GM12878 (cell line): ENCODE measurements around the gene COTL1.

Experiments
- CHD2 ChIP-seq: IDR thresholded peaks from 2 replicates; pipeline ENCODE4 v1.6.1; 2011; ENCODE audit warnings: low read depth, low read length, improper control_type of control experiment, borderline replicate concordance
- EP300 ChIP-seq, 2 experiments: fragments of 150-350 bp in 1 of 2; IDR thresholded peaks; 2 replicates each; pipeline ENCODE4 v1.6.1; 2011 to 2012; ENCODE audit warnings: low read depth in 2 of 2, low read length in 2 of 2, borderline replicate concordance in 1 of 2, improper control_type of control experiment in 1 of 2, inconsistent platforms in 1 of 2; ENCODE audit not compliant: control insufficient read depth in 1 of 2
- ESRRA ChIP-seq: IDR thresholded peaks from 2 replicates; pipeline ENCODE4 v1.6.1; 2012; ENCODE audit warnings: mild to moderate bottlenecking, low read length, improper control_type of control experiment
- FOXM1 ChIP-seq: IDR thresholded peaks from 2 replicates; pipeline ENCODE4 v1.6.1; 2012; ENCODE audit warnings: low read depth, mild to moderate bottlenecking, inconsistent platforms, low read length, moderate library complexity
- MEF2A ChIP-seq: IDR thresholded peaks from 2 replicates; pipeline ENCODE4 v1.6.1; 2011; ENCODE audit warnings: low read depth, mild to moderate bottlenecking, low read length, moderate library complexity; ENCODE audit not compliant: insufficient read depth
- NR2C2 ChIP-seq: IDR thresholded peaks from 2 replicates; pipeline ENCODE4 v1.6.1; 2011; ENCODE audit warnings: borderline replicate concordance, low read depth; ENCODE audit not compliant: control insufficient read depth, insufficient read length
- NRF1 ChIP-seq: conservative IDR thresholded peaks from 2 replicates; pipeline ENCODE4 v1.6.1; 2011; ENCODE audit warnings: mild to moderate bottlenecking, low read depth, low read length, improper control_type of control experiment
- POLR2AphosphoS5 ChIP-seq: IDR thresholded peaks from 2 replicates; pipeline ENCODE4 v1.6.1; 2011; ENCODE audit warnings: mild to moderate bottlenecking, low read length, inconsistent platforms
- SP1 ChIP-seq: IDR thresholded peaks from one replicate; pipeline ENCODE4 v1.6.1; 2011; ENCODE audit warnings: low read depth, low read length
- TF ChIP-seq, protein P1 (sequence below): IDR thresholded peaks from 2 replicates; pipeline ENCODE4 v1.6.1; 2011; ENCODE audit warnings: low read depth, low read length, improper control_type of control experiment, borderline replicate concordance
- TF ChIP-seq, protein P2 (sequence below), 3 experiments: IDR thresholded peaks in 2 of 3; conservative IDR thresholded peaks in 1 of 3; 2 replicates each; pipeline ENCODE4 v1.5.1; 2011; ENCODE audit warnings: low read depth in 3 of 3, low read length in 3 of 3, mild to moderate bottlenecking in 3 of 3, control low read depth in 2 of 3, moderate library complexity in 2 of 3, inconsistent platforms in 1 of 3, mixed read lengths in 1 of 3; ENCODE audit not compliant: control insufficient read depth in 2 of 3, insufficient read depth in 1 of 3; ENCODE audit errors: extremely low read depth in 1 of 3
- TF ChIP-seq, protein P3 (sequence below): IDR thresholded peaks from 2 replicates; pipeline ENCODE4 v1.6.1; 2012; ENCODE audit warnings: low read depth, low read length, improper control_type of control experiment

DNA sequence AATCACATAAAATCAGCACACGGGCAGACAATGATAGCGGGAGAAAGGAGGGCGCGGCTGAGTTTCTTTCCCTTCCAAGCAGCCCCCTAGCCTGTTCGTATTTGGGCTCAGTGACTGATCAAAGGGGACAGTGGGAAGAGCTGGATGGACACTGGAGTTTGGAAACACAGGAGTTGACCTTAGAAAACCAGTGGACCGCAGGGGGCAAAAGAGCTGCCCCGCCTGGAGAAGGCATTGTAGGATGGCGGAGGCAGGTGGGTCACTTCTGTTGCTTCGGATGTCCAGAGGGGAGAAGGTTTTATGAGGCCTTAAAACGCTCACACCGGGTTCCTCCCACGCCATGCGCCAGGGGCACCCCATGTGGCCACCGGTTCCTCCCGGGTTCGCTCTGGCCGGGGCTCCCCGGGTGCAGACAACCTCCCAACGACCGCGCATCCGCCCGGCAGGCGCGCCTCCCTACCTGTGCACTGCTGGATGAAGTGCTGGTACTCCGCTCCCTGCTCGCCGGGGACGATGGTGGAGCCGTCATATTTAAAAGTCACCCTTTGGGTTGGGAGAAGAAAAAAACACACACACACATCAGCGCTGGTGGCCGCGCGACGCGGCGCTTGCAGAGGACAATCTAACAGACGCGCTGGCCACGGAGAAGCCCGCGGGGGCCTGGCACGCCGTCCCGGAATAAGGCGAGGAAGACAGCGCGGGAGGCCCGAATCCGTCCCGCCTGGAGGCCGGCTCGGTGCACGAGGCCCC lies 662 bp downstream of the COTL1 start:
- TF ChIP-seq, protein P1, sequence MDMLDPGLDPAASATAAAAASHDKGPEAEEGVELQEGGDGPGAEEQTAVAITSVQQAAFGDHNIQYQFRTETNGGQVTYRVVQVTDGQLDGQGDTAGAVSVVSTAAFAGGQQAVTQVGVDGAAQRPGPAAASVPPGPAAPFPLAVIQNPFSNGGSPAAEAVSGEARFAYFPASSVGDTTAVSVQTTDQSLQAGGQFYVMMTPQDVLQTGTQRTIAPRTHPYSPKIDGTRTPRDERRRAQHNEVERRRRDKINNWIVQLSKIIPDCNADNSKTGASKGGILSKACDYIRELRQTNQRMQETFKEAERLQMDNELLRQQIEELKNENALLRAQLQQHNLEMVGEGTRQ, result no peak
- no peak for TF ChIP-seq CHD2
- TF ChIP-seq, protein P2, sequence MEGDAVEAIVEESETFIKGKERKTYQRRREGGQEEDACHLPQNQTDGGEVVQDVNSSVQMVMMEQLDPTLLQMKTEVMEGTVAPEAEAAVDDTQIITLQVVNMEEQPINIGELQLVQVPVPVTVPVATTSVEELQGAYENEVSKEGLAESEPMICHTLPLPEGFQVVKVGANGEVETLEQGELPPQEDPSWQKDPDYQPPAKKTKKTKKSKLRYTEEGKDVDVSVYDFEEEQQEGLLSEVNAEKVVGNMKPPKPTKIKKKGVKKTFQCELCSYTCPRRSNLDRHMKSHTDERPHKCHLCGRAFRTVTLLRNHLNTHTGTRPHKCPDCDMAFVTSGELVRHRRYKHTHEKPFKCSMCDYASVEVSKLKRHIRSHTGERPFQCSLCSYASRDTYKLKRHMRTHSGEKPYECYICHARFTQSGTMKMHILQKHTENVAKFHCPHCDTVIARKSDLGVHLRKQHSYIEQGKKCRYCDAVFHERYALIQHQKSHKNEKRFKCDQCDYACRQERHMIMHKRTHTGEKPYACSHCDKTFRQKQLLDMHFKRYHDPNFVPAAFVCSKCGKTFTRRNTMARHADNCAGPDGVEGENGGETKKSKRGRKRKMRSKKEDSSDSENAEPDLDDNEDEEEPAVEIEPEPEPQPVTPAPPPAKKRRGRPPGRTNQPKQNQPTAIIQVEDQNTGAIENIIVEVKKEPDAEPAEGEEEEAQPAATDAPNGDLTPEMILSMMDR (IDR thresholded peaks at IDR 0.05 in 2 of 3, conservative IDR thresholded peaks at IDR 0.05 in 1 of 3; ENCODE audit: control insufficient read depth in 2 of 3, extremely low read depth in 1 of 3, insufficient read depth in 1 of 3, low read depth in 3 of 3, low read length in 3 of 3), result no peak
- no peak for TF ChIP-seq NR2C2
- TF ChIP-seq POLR2AphosphoS5, result peak; percentile 39; the same call in 1 of the 2 replicates
- TF ChIP-seq EP300 (IDR thresholded peaks at IDR 0.05; ENCODE audit: borderline replicate concordance in 1 of 2, control insufficient read depth in 1 of 2, low read depth in 2 of 2, low read length in 2 of 2), result no peak
- no peak for TF ChIP-seq MEF2A
- TF ChIP-seq FOXM1, result no peak
- TF ChIP-seq NRF1, result no peak
- TF ChIP-seq, protein P3, sequence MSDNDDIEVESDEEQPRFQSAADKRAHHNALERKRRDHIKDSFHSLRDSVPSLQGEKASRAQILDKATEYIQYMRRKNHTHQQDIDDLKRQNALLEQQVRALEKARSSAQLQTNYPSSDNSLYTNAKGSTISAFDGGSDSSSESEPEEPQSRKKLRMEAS, result no peak; the same call in none of the 2 replicates
- TF ChIP-seq SP1, result no peak
- no peak for TF ChIP-seq ESRRA
